Measurements from ENCODE around the gene PPP1R13L. TPM values are rescaled to one million over a fixed set of nuclear protein-coding genes. Genes with fewer than 3 reads are reported as not detected.
"Not testable (repeated sequence)": the region's sequence is repeated elsewhere in the genome, so short reads cannot be mapped to it uniquely, and the experiment has no call there.

PPP1R13L gene
- total RNA-seq, 1 experiment from 2014 or later: 3.2 TPM

DNA sequence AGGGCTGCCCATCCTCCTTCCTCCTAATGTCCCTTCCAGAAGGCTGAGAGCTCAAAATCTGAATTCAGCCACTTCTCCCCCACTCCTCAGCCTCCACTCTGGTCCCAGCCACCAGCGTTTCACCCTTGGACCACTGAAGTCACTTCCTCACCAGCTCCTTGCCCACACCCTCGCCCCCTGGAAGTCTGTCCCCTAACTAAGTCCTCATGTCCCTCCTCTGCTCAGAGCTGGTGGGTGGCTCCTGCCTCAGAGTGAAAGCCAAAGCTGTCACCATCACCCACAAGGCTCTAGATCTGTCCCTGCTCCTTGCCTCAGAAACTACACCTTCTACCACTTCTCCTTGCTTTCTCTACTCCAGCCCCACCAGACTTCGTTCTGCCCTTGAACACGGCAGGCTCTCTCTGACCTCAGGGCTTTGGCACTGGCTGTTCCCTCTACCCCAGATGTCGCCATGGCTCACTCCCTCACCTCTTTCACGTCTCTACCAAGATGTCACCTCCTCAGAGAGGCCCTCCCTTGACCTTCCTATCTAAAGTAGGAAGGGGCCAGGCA, 17.2 kb upstream of the PPP1R13L start:
- Histone ChIP-seq H3K27ac (no peak overlapping the region), H3K36me3 (no peaks in the 10 kb centered on the region), H3K9me3 (replicated peaks) (no peaks in the 10 kb centered on the region), H3K4me1 (peaks cover 14% of the 10 kb centered on the region), H3K4me3 (no peak overlapping the region), H3K27me3 (no peaks in the 10 kb centered on the region)
- no peak for DNase-seq

DNA sequence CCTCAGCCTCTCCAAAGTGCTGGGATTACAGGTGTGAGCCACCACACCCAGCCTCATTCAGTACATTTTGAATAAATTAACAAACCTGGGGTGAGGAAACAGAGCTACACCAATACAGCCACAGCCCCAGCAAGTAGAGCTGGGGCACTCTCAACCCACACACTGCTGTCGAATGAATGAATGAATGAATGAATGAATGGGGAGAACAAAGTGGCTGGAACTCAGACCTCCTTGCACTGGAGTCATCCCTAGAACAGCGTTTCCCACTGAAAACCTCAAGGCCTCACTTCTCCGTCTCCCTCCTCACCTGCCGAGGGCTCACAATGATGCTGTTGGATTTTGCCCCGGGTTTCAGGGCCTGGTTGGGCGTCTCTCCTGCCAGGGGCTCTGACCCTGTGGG, 16.0 kb upstream of the PPP1R13L start:
- Histone ChIP-seq H3K27ac (no peak overlapping the region), H3K36me3 (no peaks in the 10 kb centered on the region), H3K9me3 (replicated peaks) (no peaks in the 10 kb centered on the region), H3K4me1 (peaks cover 14% of the 10 kb centered on the region), H3K4me3 (no peak overlapping the region), H3K27me3 (no peaks in the 10 kb centered on the region)
- DNase-seq: no peak

DNA sequence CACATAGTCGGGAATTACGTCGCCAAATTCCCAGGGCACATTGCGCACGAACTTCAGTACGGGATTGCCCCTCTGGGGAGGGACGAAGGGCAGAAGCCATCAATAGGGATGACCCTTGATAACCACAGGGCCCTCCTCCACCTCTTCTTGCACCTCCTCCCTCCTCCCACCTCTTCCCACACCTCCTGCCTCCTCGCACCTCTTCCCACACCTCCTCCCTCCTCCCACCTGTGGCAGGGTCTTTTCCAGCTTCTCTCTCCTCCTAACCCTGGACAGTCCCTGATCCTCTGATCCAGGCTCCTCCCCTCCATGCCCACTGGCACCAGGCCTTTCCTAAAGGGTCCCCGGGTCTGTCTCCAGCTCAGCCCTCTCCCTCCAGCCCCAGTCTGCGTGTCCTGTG, 15.5 kb upstream of the PPP1R13L start:
- H3K4me1 ChIP-seq: peaks cover 14% of the 10 kb centered on the region
- no peak overlapping the region for H3K4me3 ChIP-seq
- no peak overlapping the region for H3K27ac ChIP-seq
- H3K27me3 ChIP-seq: no peaks in the 10 kb centered on the region
- DNase-seq: no peak
- no peaks in the 10 kb centered on the region for H3K9me3 ChIP-seq (replicated peaks)
- no peaks in the 10 kb centered on the region for H3K36me3 ChIP-seq

DNA sequence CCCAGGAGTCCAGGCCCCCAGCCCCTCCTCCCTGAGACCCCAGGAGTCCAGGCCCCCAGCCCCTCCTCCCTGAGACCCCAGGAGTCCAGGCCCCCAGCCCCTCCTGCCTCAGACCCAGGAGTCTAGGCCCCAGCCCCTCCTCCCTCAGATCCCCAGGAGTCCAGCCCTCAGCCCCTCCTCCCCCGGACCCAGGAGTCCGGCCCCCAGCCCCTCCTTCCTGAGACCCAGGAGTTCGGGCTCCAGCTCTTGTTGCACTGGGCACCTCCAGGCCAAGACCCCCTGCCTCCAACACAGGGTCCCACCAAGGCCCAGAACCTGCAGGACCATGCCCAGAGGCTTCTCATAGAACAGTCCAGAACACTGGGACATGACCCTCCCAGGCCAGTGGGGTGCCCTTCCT, 15.0 kb upstream of the PPP1R13L start:
- H3K9me3 ChIP-seq (replicated peaks): no peaks in the 10 kb centered on the region
- no peak overlapping the region for H3K4me3 ChIP-seq
- H3K27me3 ChIP-seq: no peaks in the 10 kb centered on the region
- no peaks in the 10 kb centered on the region for H3K36me3 ChIP-seq
- H3K4me1 ChIP-seq: peaks cover 14% of the 10 kb centered on the region
- H3K27ac ChIP-seq: peak overlapping the region; percentile 53
- DNase-seq: no peak

DNA sequence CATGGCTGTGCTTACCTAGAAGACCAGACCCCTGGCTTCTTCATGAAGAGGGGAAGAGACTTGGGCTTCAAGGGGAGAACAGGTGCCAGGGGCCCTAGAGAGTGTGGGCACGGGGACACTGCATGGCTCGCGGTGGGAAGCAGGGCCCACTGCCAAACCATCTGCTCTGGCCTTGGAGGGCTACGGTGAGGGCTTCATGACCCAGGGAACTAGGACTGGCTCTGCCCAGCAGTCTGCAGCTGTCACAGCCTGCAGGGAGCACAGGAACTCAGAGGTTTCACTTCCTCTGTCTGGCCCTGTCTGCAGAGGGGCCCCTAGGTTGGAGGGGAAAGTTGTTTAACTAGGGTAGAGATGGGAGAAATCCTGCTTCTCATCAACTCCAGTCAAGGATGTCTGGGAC, 14.5 kb upstream of the PPP1R13L start:
- peak; percentile 88 to 90 for DNase-seq
- Histone ChIP-seq H3K4me3 (no peak overlapping the region), H3K27me3 (no peaks in the 10 kb centered on the region), H3K36me3 (no peaks in the 10 kb centered on the region), H3K27ac (peak overlapping the region; percentile 53), H3K9me3 (replicated peaks) (no peaks in the 10 kb centered on the region), H3K4me1 (peaks cover 14% of the 10 kb centered on the region)

DNA sequence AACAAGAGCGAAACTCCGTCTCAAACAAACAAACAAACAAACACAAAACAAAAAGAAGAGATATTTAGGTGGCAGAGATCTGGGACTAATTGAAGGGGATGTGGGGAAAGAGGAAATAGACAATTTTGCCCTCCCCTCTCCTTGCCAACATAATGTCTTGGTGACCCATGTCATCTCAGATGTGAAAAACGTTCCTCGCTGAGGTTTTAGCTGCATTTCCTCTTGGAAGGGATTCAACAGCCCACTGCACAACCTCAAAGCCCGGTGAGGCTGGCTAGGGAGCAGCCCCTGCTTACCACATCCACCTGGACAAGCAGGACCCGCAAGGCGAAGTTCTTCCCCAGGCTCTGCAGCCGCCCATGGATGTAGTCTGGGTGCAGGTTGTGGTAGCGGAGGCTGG, 13.9 kb upstream of the PPP1R13L start:
- Histone ChIP-seq H3K36me3 (no peaks in the 10 kb centered on the region), H3K4me3 (no peak overlapping the region), H3K9me3 (replicated peaks) (no peaks in the 10 kb centered on the region), H3K27me3 (no peaks in the 10 kb centered on the region), H3K27ac (peak overlapping the region; percentile 53), H3K4me1 (peaks cover 14% of the 10 kb centered on the region)
- DNase-seq: no peak

DNA sequence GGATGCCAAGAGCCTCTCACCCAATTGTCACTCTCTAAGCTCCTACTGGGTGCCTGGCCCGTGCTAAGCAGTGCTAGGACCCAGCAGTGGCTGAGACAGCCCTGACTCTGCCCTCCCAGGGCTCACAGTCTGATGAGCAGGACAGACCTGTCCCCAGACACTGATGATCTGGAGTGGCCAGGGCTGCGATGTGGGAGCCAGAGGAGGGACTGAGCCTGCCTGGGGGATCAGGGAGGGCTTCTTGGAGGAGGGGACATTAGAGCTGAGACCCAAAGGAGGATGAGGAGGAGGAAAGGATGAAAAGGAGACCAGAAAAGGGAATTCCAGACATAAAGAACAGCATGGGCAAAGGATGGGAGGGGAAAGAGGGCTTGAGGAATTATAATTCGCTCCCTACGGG, 12.3 kb upstream of the PPP1R13L start:
- Histone ChIP-seq H3K27me3 (no peaks in the 10 kb centered on the region), H3K4me3 (no peak overlapping the region), H3K27ac (no peak overlapping the region), H3K4me1 (peaks cover 14% of the 10 kb centered on the region), H3K36me3 (peaks cover 2% of the 10 kb centered on the region; the same call in 1 of the 2 replicates), H3K9me3 (replicated peaks) (no peaks in the 10 kb centered on the region)
- DNase-seq: no peak

DNA sequence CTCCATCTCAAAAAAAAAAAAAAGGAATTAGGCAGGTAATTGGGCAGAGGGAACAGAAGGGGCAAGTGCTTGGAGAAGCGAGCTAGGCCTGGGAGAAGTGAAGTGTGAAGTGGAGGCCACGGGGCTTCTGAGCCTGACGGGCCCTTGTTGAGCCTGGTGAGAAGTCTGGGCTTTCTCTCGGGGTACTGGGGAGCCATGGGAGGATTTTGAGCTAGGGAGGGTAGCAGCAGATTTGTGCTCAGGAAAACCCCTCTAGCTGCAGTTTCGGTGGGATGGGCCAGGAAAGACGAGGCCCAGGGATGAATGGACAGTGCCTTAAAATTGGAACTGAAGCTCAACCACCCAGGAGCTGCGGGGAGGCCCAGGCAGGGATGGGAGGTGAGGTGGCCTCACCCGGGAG, 9.6 kb upstream of the PPP1R13L start:
- no peak overlapping the region for H3K4me3 ChIP-seq
- H3K36me3 ChIP-seq: peaks cover 3% of the 10 kb centered on the region; the same call in 1 of the 2 replicates
- peaks cover 9% of the 10 kb centered on the region for H3K4me1 ChIP-seq
- DNase-seq: no peak
- no peaks in the 10 kb centered on the region for H3K27me3 ChIP-seq
- no peaks in the 10 kb centered on the region for H3K9me3 ChIP-seq (replicated peaks)
- no peak overlapping the region for H3K27ac ChIP-seq

DNA sequence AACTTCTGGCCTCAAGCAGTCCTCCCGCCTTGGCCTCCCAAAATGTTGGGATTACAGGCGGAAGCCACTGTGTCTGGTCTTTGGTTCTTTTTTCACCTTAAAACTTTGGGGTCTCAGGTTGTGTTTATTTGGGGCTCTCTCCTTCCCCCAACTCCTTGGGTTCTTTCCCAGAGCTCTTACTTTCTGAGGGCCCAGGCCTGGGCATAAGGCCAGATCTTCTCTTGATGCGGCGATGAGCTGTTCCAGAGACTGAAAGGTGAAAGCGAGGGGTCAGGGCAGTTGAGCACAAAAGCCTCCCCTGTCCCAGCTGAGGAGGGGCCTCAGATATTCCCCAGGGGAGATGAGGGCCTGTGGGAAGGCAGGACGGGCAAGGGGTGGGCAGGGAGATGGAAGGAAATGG, 8.6 kb upstream of the PPP1R13L start:
- Histone ChIP-seq H3K36me3 (peaks cover 5% of the 10 kb centered on the region; the same call in 1 of the 2 replicates), H3K9me3 (replicated peaks) (no peaks in the 10 kb centered on the region), H3K4me3 (no peak overlapping the region), H3K27me3 (no peaks in the 10 kb centered on the region), H3K27ac (no peak overlapping the region), H3K4me1 (no peaks in the 10 kb centered on the region)
- DNase-seq: no peak

DNA sequence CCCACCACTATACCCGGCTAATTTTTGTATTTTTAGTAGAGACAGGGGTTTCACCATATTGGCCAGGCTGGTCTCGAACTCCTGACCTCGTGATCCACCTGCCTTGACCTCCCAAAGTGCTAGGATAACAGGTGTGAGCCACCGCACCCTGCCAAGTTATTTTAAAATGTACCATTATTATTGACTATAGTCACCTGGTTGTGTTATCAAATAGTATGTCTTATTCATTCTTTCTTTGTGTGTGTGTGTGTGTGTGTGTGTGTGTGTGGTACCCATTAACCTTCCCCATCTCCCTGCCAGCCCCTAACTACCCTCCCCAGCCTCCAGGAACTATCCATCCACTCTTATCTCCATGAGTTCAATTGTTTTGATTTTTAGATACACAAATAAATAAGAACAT, 5.5 kb upstream of the PPP1R13L start:
- H3K9me3 ChIP-seq (replicated peaks); H3K4me3 ChIP-seq; H3K4me1 ChIP-seq; H3K27me3 ChIP-seq; H3K36me3 ChIP-seq; DNase-seq; H3K27ac ChIP-seq: not testable (repeated sequence)

DNA sequence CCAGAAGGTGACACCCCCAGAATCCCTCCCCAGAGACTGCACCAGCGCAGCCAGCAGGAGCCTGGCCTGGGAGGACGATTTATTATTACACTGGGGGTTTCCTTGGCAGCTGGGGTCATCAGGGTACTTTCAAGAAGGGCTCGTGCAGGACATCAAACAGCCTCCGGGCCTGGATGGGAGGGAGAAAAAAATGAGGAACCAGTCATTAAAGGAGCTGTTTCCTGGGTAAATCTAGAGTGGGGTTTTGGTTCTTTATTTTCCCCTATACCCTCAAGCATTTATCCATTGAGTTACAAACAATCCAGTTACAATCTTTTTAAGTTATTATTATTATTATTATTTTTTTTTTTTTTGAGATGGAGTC, 4.7 kb upstream of the PPP1R13L start:
- no peak for DNase-seq
- no peaks in the 10 kb centered on the region for H3K27me3 ChIP-seq
- no peak overlapping the region for H3K27ac ChIP-seq
- H3K36me3 ChIP-seq: peaks cover 5% of the 10 kb centered on the region; the same call in 1 of the 2 replicates
- 0 out of 2 replicates have a peak, but pooled peaks cover 3% of the 10 kb centered on the region for H3K4me1 ChIP-seq
- H3K9me3 ChIP-seq (replicated peaks): no peaks in the 10 kb centered on the region
- no peak overlapping the region for H3K4me3 ChIP-seq

DNA sequence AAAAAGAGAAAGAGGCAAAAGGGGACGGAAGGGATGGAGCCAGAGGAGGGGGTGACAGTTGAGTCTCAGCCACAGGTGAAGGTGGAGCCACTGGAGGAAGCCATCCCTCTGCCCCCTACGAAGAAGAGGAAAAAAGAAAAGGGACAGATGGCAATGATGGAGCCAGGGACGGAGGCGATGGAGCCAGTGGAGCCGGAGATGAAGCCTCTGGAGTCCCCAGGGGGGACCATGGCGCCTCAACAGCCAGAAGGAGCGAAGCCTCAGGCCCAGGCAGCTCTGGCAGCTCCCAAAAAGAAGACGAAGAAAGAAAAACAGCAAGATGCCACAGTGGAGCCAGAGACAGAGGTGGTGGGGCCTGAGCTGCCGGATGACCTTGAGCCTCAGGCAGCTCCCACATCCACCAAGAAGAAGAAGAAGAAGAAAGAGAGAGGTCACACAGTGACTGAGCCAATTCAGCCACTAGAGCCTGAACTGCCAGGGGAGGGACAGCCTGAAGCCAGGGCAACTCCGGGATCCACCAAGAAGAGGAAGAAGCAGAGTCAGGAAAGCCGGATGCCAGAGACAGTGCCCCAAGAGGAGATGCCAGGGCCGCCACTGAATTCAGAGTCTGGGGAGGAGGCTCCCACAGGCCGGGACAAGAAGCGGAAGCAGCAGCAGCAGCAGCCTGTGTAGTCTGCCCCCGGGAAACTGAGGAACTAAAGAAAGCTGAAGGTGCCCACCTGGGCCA, 4.1 kb upstream of the PPP1R13L start:
- Histone ChIP-seq H3K9me3 (replicated peaks) (no peaks in the 10 kb centered on the region), H3K27ac (no peak overlapping the region), H3K4me3 (no peak overlapping the region), H3K36me3 (peaks cover 5% of the 10 kb centered on the region; the same call in 1 of the 2 replicates), H3K27me3 (no peaks in the 10 kb centered on the region), H3K4me1 (0 out of 2 replicates have a peak, but pooled peaks cover 3% of the 10 kb centered on the region)
- no peak for DNase-seq

DNA sequence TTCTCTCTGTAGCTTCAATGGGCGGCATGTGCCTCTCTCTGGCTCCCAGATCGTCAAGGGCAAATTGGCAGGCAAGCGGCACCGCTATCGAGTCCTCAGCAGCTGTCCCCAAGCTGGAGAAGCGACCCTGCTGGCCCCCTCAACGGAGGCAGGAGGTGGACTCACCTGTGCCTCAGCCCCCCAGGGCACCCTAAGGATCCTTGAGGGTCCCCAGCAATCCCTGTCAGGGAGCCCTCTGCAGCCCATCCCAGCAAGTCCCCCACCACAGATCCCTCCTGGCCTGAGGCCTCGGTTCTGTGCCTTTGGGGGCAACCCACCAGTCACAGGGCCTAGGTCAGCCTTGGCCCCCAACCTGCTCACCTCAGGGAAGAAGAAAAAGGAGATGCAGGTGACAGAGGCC, 3.3 kb upstream of the PPP1R13L start:
- Histone ChIP-seq H3K27me3 (no peaks in the 10 kb centered on the region), H3K4me1 (0 out of 2 replicates have a peak, but pooled peaks cover 3% of the 10 kb centered on the region), H3K36me3 (peaks cover 5% of the 10 kb centered on the region; the same call in 1 of the 2 replicates)

DNA sequence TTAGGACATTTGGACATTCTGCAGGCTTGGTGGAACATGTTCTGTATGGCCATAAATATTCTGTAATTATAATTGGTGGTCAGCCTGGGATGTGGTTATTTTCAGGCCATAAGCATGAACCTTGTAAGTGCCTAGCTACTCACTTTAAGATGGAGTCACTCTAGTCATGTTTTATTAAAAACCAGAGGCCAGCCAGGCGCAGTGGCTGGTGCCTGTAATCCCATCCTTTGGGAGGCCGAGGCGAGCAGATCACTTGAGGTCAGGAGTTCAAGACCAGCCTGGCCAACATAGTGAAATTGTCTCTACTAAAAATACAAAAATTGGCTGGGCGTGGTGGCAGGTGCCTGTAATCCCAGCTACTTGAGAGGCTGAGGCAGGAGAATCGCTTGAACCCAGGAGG, 2.7 kb upstream of the PPP1R13L start:
- DNase-seq; H3K4me1 ChIP-seq; H3K27ac ChIP-seq; H3K36me3 ChIP-seq; H3K9me3 ChIP-seq (replicated peaks); H3K27me3 ChIP-seq: not testable (repeated sequence)
- peak overlapping the region; percentile 75 for H3K4me3 ChIP-seq

More for the DNA sequence above, 3.3 kb upstream of the PPP1R13L start:
- DNase-seq: no peak
- Histone ChIP-seq H3K9me3 (replicated peaks) (no peaks in the 10 kb centered on the region), H3K4me3 (no peak overlapping the region), H3K27ac (no peak overlapping the region)

DNA sequence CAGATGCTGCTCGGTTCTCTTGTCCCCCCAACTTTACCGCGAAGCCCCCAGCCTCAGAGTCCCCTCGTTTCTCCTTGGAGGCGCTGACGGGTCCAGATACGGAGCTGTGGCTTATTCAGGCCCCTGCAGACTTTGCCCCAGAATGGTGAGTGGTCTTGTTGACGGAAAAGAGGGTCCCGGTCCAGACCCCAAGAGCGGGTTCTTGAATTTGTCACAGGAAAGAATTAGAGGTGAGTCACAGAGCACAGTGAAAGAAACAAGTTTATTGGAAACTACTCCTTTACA, 2.2 kb upstream of the PPP1R13L start:
- DNase-seq: no peak
- Histone ChIP-seq H3K27me3 (no peaks in the 10 kb centered on the region), H3K4me3 (peak overlapping the region; percentile 75), H3K9me3 (replicated peaks) (no peaks in the 10 kb centered on the region), H3K4me1 (0 out of 2 replicates have a peak, but pooled peaks cover 3% of the 10 kb centered on the region), H3K36me3 (peaks cover 3% of the 10 kb centered on the region; the same call in 1 of the 2 replicates), H3K27ac (peak overlapping the region; percentile 96; the same call in 1 of the 2 replicates)
